OCI-LY3 (cell line): ENCODE results near the gene PPP1R36.

Experiments
- H2AFZ ChIP-seq: fragments of 200-600, 300-600 bp; shearing (Covaris generic); 2 replicates; pipeline ENCODE4 v1.6.0; 2014; ENCODE audit warnings: antibody characterized with exemption, low read depth, low read length
- H3K27ac ChIP-seq: fragments of 200-600, 300-600 bp; sonication (generic); 2 replicates; pipeline ENCODE4 v1.5.1; 2014; ENCODE audit warnings: mild to moderate bottlenecking, low read length, moderate library complexity, mixed read lengths
- H3K27me3 ChIP-seq: fragments of 200-600, 300-600 bp; sonication (generic); 2 replicates; pipeline ENCODE4 v1.6.1; 2014; ENCODE audit warnings: low read depth, low read length, mixed read lengths
- H3K36me3 ChIP-seq: fragments of 200-600, 300-600 bp; sonication (generic); replicated peaks from 2 replicates; pipeline ENCODE3; 2014; ENCODE audit warnings: low read depth, low read length, mixed read lengths
- H3K4me1 ChIP-seq: fragments of 300-600, 200-600 bp; sonication (generic); 2 replicates; pipeline ENCODE4 v1.6.1; 2014; ENCODE audit warnings: low read length, mixed read lengths
- H3K4me2 ChIP-seq: fragments of 200-600, 300-600 bp; sonication (generic); 2 replicates; pipeline ENCODE4 v1.6.1; 2014; ENCODE audit warnings: low read length, mixed read lengths
- H3K4me3 ChIP-seq: fragments of 300-600, 200-600 bp; sonication (generic); 2 replicates; pipeline ENCODE4 v1.5.1; 2014; ENCODE audit warnings: antibody characterized with exemption, mild to moderate bottlenecking, low read length, moderate library complexity
- H3K79me2 ChIP-seq: fragments of 300-600, 200-600 bp; shearing (Covaris generic); 2 replicates; pipeline ENCODE4 v1.6.1; 2014; ENCODE audit warnings: mild to moderate bottlenecking, low read length, mixed read lengths
- H3K9ac ChIP-seq: fragments of 300-600, 200-600 bp; shearing (Covaris generic); 2 replicates; pipeline ENCODE4 v1.6.0; 2014; ENCODE audit warnings: mild to moderate bottlenecking, low read length, moderate library complexity
- H3K9me3 ChIP-seq: fragments of 200-600, 300-600 bp; shearing (Covaris generic); 2 replicates; pipeline ENCODE4 v1.6.1; 2014; ENCODE audit warnings: low read length, mixed read lengths; ENCODE audit not compliant: insufficient read depth
- H4K20me1 ChIP-seq: fragments of 200-600, 300-600 bp; sonication (generic); 2 replicates; pipeline ENCODE4 v1.6.1; 2016; ENCODE audit warnings: low read length, mixed read lengths; ENCODE audit not compliant: insufficient read depth
- EZH2phosphoT487 ChIP-seq: fragments of 200-600 bp; shearing (Covaris generic); IDR thresholded peaks from 2 replicates; pipeline ENCODE4 v1.6.1; 2018; ENCODE audit warnings: antibody characterized with exemption, mixed run types, low read depth
- TF ChIP-seq, protein P1 (sequence below): fragments of 200-600, 300-600 bp; sonication (generic); IDR thresholded peaks from 2 replicates; pipeline ENCODE4 v1.5.1; 2014; ENCODE audit warnings: antibody characterized with exemption, low read length, low read depth

PPP1R36 gene

GRCh38 chr14:64637735-64638473 is 88.1 kb downstream of the PPP1R36 start:
- Histone ChIP-seq H3K27me3 (peaks cover 22% of the 10 kb centered on the region; the same call in 1 of the 2 replicates), H3K9ac (no peak overlapping the region), H3K79me2 (no peaks in the 10 kb centered on the region), H3K4me1 (peaks cover 12% of the 10 kb centered on the region), H3K27ac (no peak overlapping the region), H3K9me3 (no peaks in the 10 kb centered on the region), H4K20me1 (no peaks in the 10 kb centered on the region), H3K36me3 (no peaks in the 10 kb centered on the region), H2AFZ (no peak overlapping the region; the same call in 1 of the 2 replicates), H3K4me3 (no peak overlapping the region), H3K4me2 (no peak overlapping the region)
- TF ChIP-seq, protein P1, sequence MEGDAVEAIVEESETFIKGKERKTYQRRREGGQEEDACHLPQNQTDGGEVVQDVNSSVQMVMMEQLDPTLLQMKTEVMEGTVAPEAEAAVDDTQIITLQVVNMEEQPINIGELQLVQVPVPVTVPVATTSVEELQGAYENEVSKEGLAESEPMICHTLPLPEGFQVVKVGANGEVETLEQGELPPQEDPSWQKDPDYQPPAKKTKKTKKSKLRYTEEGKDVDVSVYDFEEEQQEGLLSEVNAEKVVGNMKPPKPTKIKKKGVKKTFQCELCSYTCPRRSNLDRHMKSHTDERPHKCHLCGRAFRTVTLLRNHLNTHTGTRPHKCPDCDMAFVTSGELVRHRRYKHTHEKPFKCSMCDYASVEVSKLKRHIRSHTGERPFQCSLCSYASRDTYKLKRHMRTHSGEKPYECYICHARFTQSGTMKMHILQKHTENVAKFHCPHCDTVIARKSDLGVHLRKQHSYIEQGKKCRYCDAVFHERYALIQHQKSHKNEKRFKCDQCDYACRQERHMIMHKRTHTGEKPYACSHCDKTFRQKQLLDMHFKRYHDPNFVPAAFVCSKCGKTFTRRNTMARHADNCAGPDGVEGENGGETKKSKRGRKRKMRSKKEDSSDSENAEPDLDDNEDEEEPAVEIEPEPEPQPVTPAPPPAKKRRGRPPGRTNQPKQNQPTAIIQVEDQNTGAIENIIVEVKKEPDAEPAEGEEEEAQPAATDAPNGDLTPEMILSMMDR = no peak
- no peak for TF ChIP-seq EZH2phosphoT487

DNA sequence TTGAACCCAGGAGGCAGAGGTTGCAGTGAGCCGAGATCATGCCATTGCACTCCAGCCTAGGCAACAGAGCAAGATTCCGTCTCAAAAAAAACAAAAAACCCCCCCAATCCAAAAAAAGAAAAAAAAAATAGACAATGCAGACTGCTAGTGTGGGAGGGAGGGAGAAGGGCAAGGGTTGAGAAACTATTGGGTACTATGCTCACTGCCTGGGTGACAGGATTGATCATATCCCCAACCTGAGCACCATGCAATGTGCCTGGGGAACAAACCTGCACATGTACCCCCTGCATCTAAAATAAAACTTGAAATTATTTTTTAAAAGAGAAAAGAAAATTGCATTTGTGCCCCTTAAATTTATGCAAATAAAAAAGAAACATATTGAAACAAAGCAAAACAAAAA is 88.9 kb downstream of the PPP1R36 start:
- no peaks in the 10 kb centered on the region for H4K20me1 ChIP-seq
- peaks cover 22% of the 10 kb centered on the region; the same call in 1 of the 2 replicates for H3K27me3 ChIP-seq
- H2AFZ ChIP-seq = no peak overlapping the region
- H3K4me2 ChIP-seq = no peak overlapping the region
- H3K36me3 ChIP-seq = no peaks in the 10 kb centered on the region
- no peaks in the 10 kb centered on the region for H3K9me3 ChIP-seq
- H3K27ac ChIP-seq = no peak overlapping the region
- TF ChIP-seq, protein P1 = no peak
- TF ChIP-seq EZH2phosphoT487 = no peak
- H3K79me2 ChIP-seq = no peaks in the 10 kb centered on the region
- no peak overlapping the region for H3K9ac ChIP-seq
- peaks cover 7% of the 10 kb centered on the region; the same call in 1 of the 2 replicates for H3K4me1 ChIP-seq
- H3K4me3 ChIP-seq = no peak overlapping the region
